GM12878 (cell line): ENCODE results near the gene P4HA1. TPM values are rescaled to one million over a fixed set of nuclear protein-coding genes. Genes with fewer than 3 reads are reported as not detected.

ENCODE experiments used
- ATAC-seq: fragments of 200-7000 bp; cut with Tn5 transposase; 3 replicates; pipeline ENCODE4 v1.9.1; 2020; ENCODE audit warnings: mild to moderate bottlenecking, moderate library complexity
- BruUV-seq: library from RNA; stranded (reverse); fragments of 400-500 nt; replicated peaks from 2 replicates; lab custom pipeline; 2021; lab: Mats Ljungman, UMichigan
- CTCF ChIA-PET: fragments of 300-600 bp; sonication (Branson Sonifier 250); formaldehyde crosslinking; extraction: SDS; loops from one replicate; lab custom pipeline; 2021; ENCODE audit warnings: inconsistent platforms; lab: Yijun Ruan, JAX
- POLR2A ChIA-PET: fragments of 350-600 bp; formaldehyde crosslinking; extraction: SDS; loops from one replicate; lab custom pipeline; 2021; ENCODE audit warnings: inconsistent platforms; lab: Charles Lee
- RAD21 ChIA-PET: fragments of 300-600 bp; sonication (Branson Sonifier 250); formaldehyde crosslinking; loops from one replicate; lab custom pipeline; 2023; ENCODE audit warnings: antibody characterized with exemption; ENCODE audit not compliant: unreplicated experiment; lab: Charles Lee
- SMC1A ChIA-PET: fragments of 300-600 bp; sonication (Branson Sonifier 250); formaldehyde crosslinking; loops from one replicate; lab custom pipeline; 2023; ENCODE audit not compliant: unreplicated experiment, uncharacterized antibody; lab: Charles Lee
- DNase-seq: peaks from one replicate; pipeline ENCODE4 v3.0.0-alpha.2; 2011; ENCODE audit warnings: low read depth, low spot score
- FAIRE-seq: peaks from 3 replicates; lab custom pipeline; 2011; peaks lifted over from hg19 to GRCh38; lab: Jason Lieb, UNC
- H2AFZ ChIP-seq: 2 replicates; pipeline ENCODE4 v1.6.0; 2011; ENCODE audit warnings: low read depth, low read length, control low read depth; ENCODE audit not compliant: control insufficient read depth
- H3K27ac ChIP-seq: 2 replicates; pipeline ENCODE4 v1.5.1; 2011; ENCODE audit warnings: control low read depth; ENCODE audit not compliant: control insufficient read depth, insufficient read depth
- H3K27me3 ChIP-seq, 2 experiments: replicated peaks in 1 of 2; 2 replicates each; pipeline versions ENCODE4 v1.6.0 to v1.6.1; 2011; ENCODE audit warnings: low read length in 1 of 2; ENCODE audit not compliant: control insufficient read depth in 2 of 2, insufficient read depth in 2 of 2
- H3K36me3 ChIP-seq, 2 experiments: 2 replicates each; pipeline ENCODE4 v1.5.1; 2011; ENCODE audit warnings: low read length in 1 of 2; ENCODE audit not compliant: control insufficient read depth in 2 of 2, insufficient read depth in 2 of 2
- H3K4me1 ChIP-seq: 2 replicates; pipeline ENCODE4 v1.6.1; 2011; ENCODE audit warnings: mild to moderate bottlenecking, low read length, moderate library complexity, mixed read lengths; ENCODE audit not compliant: control insufficient read depth, insufficient read depth
- H3K4me2 ChIP-seq: 2 replicates; pipeline ENCODE4 v1.6.0; 2011; ENCODE audit warnings: control low read depth; ENCODE audit not compliant: control insufficient read depth, insufficient read depth
- H3K4me3 ChIP-seq: fragments of 200-600 bp; sonication (generic); 2 replicates; pipeline ENCODE4 v1.5.1; 2016
- H3K79me2 ChIP-seq: 2 replicates; pipeline ENCODE4 v1.6.0; 2011; ENCODE audit warnings: low read length; ENCODE audit not compliant: control insufficient read depth, insufficient read depth
- H3K9ac ChIP-seq: 2 replicates; pipeline ENCODE4 v1.8.0; 2011; ENCODE audit warnings: low read length, control low read depth, mixed read lengths; ENCODE audit not compliant: control insufficient read depth, insufficient read depth
- H3K9me3 ChIP-seq: replicated peaks from 3 replicates; pipeline ENCODE4 v1.5.1; 2011; ENCODE audit warnings: mild to moderate bottlenecking, low read length; ENCODE audit not compliant: control insufficient read depth, insufficient read depth
- H4K20me1 ChIP-seq: 2 replicates; pipeline ENCODE4 v1.6.0; 2011; ENCODE audit not compliant: control insufficient read depth, insufficient read depth
- ATF2 ChIP-seq: IDR thresholded peaks from 2 replicates; pipeline ENCODE4 v1.6.1; 2012; ENCODE audit warnings: low read length, inconsistent platforms
- CTCF ChIP-seq, 3 experiments: IDR thresholded peaks in 2 of 3; conservative IDR thresholded peaks in 1 of 3; 2 replicates each; pipeline ENCODE4 v1.5.1; 2011; ENCODE audit warnings: low read depth in 3 of 3, low read length in 3 of 3, mild to moderate bottlenecking in 3 of 3, control low read depth in 2 of 3, moderate library complexity in 2 of 3, inconsistent platforms in 1 of 3, mixed read lengths in 1 of 3; ENCODE audit not compliant: control insufficient read depth in 2 of 3, insufficient read depth in 1 of 3; ENCODE audit errors: extremely low read depth in 1 of 3
- ESRRA ChIP-seq: IDR thresholded peaks from 2 replicates; pipeline ENCODE4 v1.6.1; 2012; ENCODE audit warnings: mild to moderate bottlenecking, low read length, improper control_type of control experiment
- IKZF2 ChIP-seq, 2 experiments: fragments of 450-650 bp; IDR thresholded peaks; 2 replicates each; pipeline ENCODE4 v1.6.1; 2017; ENCODE audit warnings: mild to moderate bottlenecking in 2 of 2, moderate library complexity in 2 of 2
- IRF5 ChIP-seq: fragments of 450-650 bp; IDR thresholded peaks from 2 replicates; pipeline ENCODE4 v1.6.1; 2017; ENCODE audit warnings: borderline replicate concordance
- MTA2 ChIP-seq: fragments of 450-650 bp; IDR thresholded peaks from 2 replicates; pipeline ENCODE4 v1.6.1; 2016; ENCODE audit warnings: low read depth, mild to moderate bottlenecking, moderate library complexity
- NRF1 ChIP-seq: conservative IDR thresholded peaks from 2 replicates; pipeline ENCODE4 v1.6.1; 2011; ENCODE audit warnings: mild to moderate bottlenecking, low read depth, low read length, improper control_type of control experiment
- PBX3 ChIP-seq: IDR thresholded peaks from 2 replicates; pipeline ENCODE4 v1.6.1; 2011; ENCODE audit warnings: mild to moderate bottlenecking, low read depth, low read length, moderate library complexity; ENCODE audit not compliant: insufficient replicate concordance
- RELB ChIP-seq: fragments of 450-650 bp; IDR thresholded peaks from 2 replicates; pipeline ENCODE4 v1.6.1; 2017; ENCODE audit warnings: low read depth, mild to moderate bottlenecking, moderate library complexity
- SKIL ChIP-seq: fragments of 450-650 bp; IDR thresholded peaks from 2 replicates; pipeline ENCODE4 v1.6.1; 2017; ENCODE audit warnings: mild to moderate bottlenecking, low read depth, inconsistent platforms; ENCODE audit not compliant: poor library complexity, severe bottlenecking
- SMARCA5 ChIP-seq: fragments of 450-650 bp; IDR thresholded peaks from 2 replicates; pipeline ENCODE4 v1.6.1; 2017; ENCODE audit warnings: mild to moderate bottlenecking
- SUPT20H ChIP-seq: IDR thresholded peaks from 2 replicates; pipeline ENCODE4 v1.6.1; 2011; ENCODE audit warnings: low read depth, mild to moderate bottlenecking, low read length, moderate library complexity, borderline replicate concordance; ENCODE audit not compliant: control insufficient read depth
- WGBS: methylation state at CpG from one replicate; pipeline ENCODE4 v1.1.6; 2016; ENCODE audit warnings: low lambda C conversion rate; ENCODE audit not compliant: insufficient replicate concordance, insufficient coverage; ENCODE audit errors: missing lambda C conversion rate; 5-methylcytosine and 5-hydroxymethylcytosine counted together
- in situ Hi-C: fragments of 300-500 bp; cut with MboI; formaldehyde crosslinking; loops from 9 replicates; pipeline ENCODE4 v1.14.3; 2018; ENCODE audit warnings: mixed read lengths
- intact Hi-C: fragments of 100-400 bp; cut with micrococcal nuclease; formaldehyde crosslinking; loops from one replicate; pipeline ENCODE4 v1.14.2; 2022; ENCODE audit not compliant: unreplicated experiment
- polyA plus RNA-seq, 11 experiments: library from polyadenylated mRNA; depleted of rRNA in 4 of 11; unstranded in 6 of 11; stranded (reverse) in 5 of 11; fragments of >200 nt; fragmentation: Nextera tagmentation in 4 of 11; fragmentation: Illumina TruSeq in 1 of 11; extraction: Ambion mirVana in 4 of 11; extraction: Trizol in 1 of 11; gene quantifications; 1 replicate in 1 of 11; 2 replicates in 10 of 11; pipeline versions ENCODE4 v1.2.1 to v1.2.3, GENCODE V29; 2011 to 2016; ENCODE audit warnings: inconsistent platforms in 2 of 11, missing spikeins in 2 of 11, low read depth in 1 of 11
- total RNA-seq, 4 experiments: library from RNA; depleted of rRNA in 3 of 4; stranded (reverse); fragments of >200 nt in 3 of 4; fragmentation: Illumina TruSeq in 1 of 4; extraction: Trizol in 1 of 4; gene quantifications; 2 replicates each; pipeline versions ENCODE4 v1.2.1 to v1.2.3, GENCODE V29; 2013 to 2021

P4HA1 gene
- total and polyA plus RNA-seq, 10 of the 15 experiments (the other 5 are each of a cell fraction or from before 2014, with no cell fraction given) = 15.0 to 160 (median 24.1) TPM

GRCh38 chr10:73084209-73084608 lies 12.5 kb downstream of the P4HA1 start:
- Histone ChIP-seq H3K79me2 (peaks cover 90% of the 10 kb centered on the region), H3K9ac (no peak overlapping the region), H3K9me3 (no peaks in the 10 kb centered on the region; the same call in 2 of the 3 replicates), H2AFZ (no peak overlapping the region), H4K20me1 (peaks cover 9% of the 10 kb centered on the region; the same call in 1 of the 2 replicates), H3K27me3 (no peaks in the 10 kb centered on the region), H3K4me1 (peaks cover 18% of the 10 kb centered on the region), H3K27ac (no peak overlapping the region), H3K36me3 (peaks cover 0 to 7% of the 10 kb centered on the region in 2 experiments; a peak in 2 of 4 replicates), H3K4me2 (no peak overlapping the region), H3K4me3 (no peak overlapping the region)
- DNase-seq = no peak
- intact Hi-C loops (no loop called here), in situ Hi-C loops (no loop called here)
- FAIRE-seq = no peak
- ATAC-seq = no peak
- 100% methylated on average over 5 of the region's 5 CpGs for WGBS
- ChIA-PET CTCF (interaction anchor here (1.2 to 3.9 kb wide), 3 partner anchors 11 to 84 kb away, joined by 4 to 24 read pairs (median 4); partner anchors contain the start of gene FAM149B1), SMC1A (interaction anchor here (0.7 to 3.3 kb wide), 6 partner anchors 8 to 52 kb away, joined by 3 to 23 read pairs (median 3); partner anchors contain the start of gene P4HA1), POLR2A (interaction anchor here (1.4 to 2.6 kb wide), 2 partner anchors 11 to 12 kb away, joined by 8 to 10 read pairs; partner anchors contain the start of gene P4HA1), RAD21 (interaction anchor here (1.7 to 3.6 kb wide), 2 partner anchors 11 to 75 kb away, joined by 4 to 44 read pairs; partner anchors contain the start of gene P4HA1)
- TF ChIP-seq NRF1 (no peak), CTCF (IDR thresholded peaks at IDR 0.05 in 2 of 3, conservative IDR thresholded peaks at IDR 0.05 in 1 of 3; ENCODE audit: control insufficient read depth in 2 of 3, extremely low read depth in 1 of 3, insufficient read depth in 1 of 3, low read depth in 3 of 3, low read length in 3 of 3) (no peak), PBX3 (no peak), MTA2 (no peak), RELB (no peak), SKIL (no peak), SUPT20H (no peak), IKZF2 (IDR thresholded peaks at IDR 0.05) (no peak), ESRRA (no peak), ATF2 (no peak), IRF5 (no peak), SMARCA5 (no peak)
- no TSS peak for BruUV-seq
